Posterior cingulate gyrus (tissue), 11 donors: ENCODE measurements around the gene AKIRIN1.
"Not testable (repeated sequence)": the region's sequence is repeated elsewhere in the genome, so short reads cannot be mapped to it uniquely, and the experiment has no call there.

Experiments used
- DNase-seq, 10 donors: peaks; one replicate each; pipeline versions ENCODE4 v3.0.0 to v3.0.0-alpha.2; 2020 to 2021; ENCODE audit warnings: mixed read lengths in 3 of 10
- intact Hi-C: fragments of 100-400 bp; cut with DNase I; formaldehyde crosslinking; loops from one replicate; pipeline ENCODE4 v1.15.1; 2023

AKIRIN1 gene

GRCh38 chr1:39034114-39034654 lies 43.1 kb downstream of the AKIRIN1 start:
- intact Hi-C loops = no loop called here
- DNase-seq = peak in 1 of 10 donors; percentile 44

DNA sequence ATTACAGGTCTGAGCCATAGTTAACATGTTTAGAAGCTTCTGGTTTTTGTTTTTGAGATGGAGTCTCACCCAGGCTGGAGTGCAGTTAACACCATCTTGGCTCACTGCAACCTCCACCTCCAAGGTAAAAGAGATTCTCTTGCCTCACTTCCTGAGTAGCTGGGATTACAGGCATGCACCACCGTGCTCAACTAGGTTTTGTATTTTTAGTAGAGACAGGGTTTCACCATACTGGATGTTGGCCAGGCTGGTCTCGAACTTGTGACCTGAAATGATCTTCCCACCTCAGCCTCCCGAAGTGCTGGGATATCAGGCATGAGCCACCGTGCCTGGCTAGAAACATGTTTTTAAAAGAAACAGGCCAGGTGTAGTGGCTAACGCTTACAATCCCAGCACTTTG lies 45.6 kb downstream of the AKIRIN1 start:
- intact Hi-C loops = no loop called here
- DNase-seq = no peak

DNA sequence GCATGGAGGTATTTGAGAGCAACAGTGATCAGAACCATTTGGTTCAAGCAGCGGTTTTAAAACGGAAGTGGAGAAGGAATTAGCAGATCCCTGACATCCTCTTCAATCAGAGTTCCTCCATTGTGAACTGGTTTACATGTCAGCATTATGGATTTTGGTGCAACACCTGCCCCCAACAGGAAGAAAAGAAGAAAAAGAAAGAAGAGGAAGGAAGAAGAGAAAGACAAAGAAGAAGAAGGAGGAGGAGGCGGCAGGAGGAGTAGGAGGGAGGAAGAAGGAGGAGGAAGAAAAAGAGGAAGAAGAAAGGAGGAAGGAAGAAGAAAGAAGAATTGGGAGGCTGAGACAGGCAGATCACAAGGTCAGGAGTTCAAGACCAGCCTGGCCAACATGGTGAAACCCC lies 52.4 kb downstream of the AKIRIN1 start:
- DNase-seq = no peak
- intact Hi-C loops = no loop called here

GRCh38 chr1:39044762-39045161 lies 53.7 kb downstream of the AKIRIN1 start:
- DNase-seq = no peak
- intact Hi-C loops = no loop called here

DNA sequence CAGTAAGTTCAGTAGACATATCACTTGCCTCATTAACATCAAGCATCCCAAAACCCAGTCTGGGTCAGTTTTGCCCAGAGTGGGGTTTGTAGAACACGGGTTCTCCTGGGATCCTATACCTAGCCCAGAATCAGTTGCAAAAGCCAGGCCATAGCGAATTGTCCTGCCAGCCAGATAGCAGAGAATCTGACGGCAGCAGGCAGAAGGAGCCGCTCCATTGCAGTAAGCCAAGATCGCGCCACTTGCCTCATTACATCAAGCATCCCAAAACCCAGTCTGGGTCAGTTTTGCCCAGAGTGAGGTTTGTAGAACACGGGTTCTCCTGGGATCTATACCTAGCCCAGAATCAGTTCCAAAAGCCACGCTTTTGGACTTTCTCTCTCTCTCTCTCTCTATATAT lies 54.2 kb downstream of the AKIRIN1 start:
- intact Hi-C loops = no loop called here
- DNase-seq = peak in 1 of 10 donors; percentile 69

DNA sequence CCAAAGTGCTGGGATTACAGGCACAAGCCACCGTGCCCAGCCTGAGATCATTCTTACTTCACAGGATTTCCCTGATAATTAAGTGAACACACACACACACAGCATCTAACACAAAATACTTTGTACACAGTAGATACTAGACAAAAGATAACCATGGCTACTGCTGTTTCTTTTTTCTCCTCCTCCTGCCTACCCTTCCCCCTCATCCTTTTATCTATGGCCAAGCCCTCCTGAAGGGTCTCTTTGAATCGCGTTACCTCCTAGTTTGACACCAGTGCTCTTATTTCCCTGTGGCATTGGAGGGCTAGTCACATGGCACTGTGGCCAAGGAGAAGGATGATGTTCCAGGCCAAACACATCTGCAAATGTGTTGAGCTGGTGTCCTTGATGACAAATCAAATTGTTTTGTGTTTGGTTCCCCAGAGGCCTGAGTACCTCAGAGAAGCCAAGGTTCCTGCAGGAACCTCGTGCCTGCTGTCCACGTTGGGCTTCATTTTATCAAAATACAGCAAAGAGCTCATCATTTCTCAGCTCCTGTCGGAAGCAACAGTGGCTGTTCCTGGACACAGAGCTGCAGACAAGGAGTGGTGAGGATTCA lies 55.6 kb downstream of the AKIRIN1 start:
- peak in 1 of 10 donors; percentile 16 for DNase-seq
- intact Hi-C loops = no loop called here

- intact Hi-C loops = no loop called here
- peak in 1 of 10 donors; percentile 29 for DNase-seq
Observed at GRCh38 chr1:39047374-39048229, 56.5 kb downstream of the AKIRIN1 start.

GRCh38 chr1:39048745-39049370 lies 57.8 kb downstream of the AKIRIN1 start:
- intact Hi-C loops = no loop called here
- no peak for DNase-seq

DNA sequence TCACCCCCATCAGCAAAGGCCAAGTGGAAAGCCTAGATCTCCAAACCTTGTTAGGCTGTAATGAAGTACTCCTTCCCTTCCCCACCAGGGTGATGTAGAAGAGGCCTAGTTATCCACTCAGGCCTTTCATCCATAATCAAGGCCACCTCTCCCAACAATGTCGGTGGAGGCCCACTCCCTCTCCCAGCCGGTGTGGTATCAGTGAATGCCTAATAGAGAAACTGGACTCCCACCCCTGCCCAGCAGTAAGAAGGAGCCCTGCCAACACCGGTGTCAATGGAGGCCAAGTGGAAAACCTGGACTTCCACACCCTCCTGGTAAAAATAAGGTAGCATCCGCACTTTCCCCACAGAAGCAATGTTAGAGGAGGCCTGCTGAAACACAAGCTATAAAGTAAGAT lies 58.9 kb downstream of the AKIRIN1 start:
- peak in 1 of 10 donors; percentile 6 for DNase-seq
- intact Hi-C loops = no loop called here

- intact Hi-C loops = not testable (repeated sequence)
- peak in 1 of 10 donors; percentile 14 for DNase-seq
Observed at GRCh38 chr1:39051193-39051850, 60.2 kb downstream of the AKIRIN1 start.

DNA sequence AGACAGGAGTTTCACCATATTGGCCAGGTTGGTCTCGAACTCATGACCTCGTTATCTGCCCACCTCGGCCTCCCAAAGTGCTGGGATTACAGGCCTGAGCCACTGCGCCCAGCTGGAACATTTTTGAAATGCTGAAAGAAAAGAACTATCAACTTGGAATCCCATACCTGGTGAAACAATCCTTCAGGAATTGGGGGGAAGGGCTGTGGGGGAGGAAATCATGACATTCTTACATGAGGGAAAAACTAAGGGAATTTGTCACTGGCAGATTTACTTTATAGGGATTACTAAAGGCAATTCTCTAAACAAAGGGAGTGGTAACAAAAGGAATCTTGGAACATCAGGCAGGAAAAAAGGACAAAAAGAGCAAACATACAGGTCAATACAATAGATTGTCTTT lies 60.9 kb downstream of the AKIRIN1 start:
- DNase-seq = no peak
- intact Hi-C loops = no loop called here

GRCh38 chr1:39055213-39055710 lies 64.2 kb downstream of the AKIRIN1 start:
- DNase-seq = not testable (repeated sequence)

More at GRCh38 chr1:39055213-39055710, 64.2 kb downstream of the AKIRIN1 start:
- intact Hi-C loops = not testable (repeated sequence)
